ENCODE results near the gene RB1.

- no peak for TF ChIP-seq EP300 (IDR thresholded peaks at IDR 0.05)
- no peak for TF ChIP-seq CHD4 (IDR thresholded peaks at IDR 0.05; ENCODE audit: borderline replicate concordance)
- no peak for TF ChIP-seq CTCF (IDR thresholded peaks at IDR 0.05)
- TF ChIP-seq HDAC2 (IDR thresholded peaks at IDR 0.05) = no peak
- no peak for TF ChIP-seq FOXS1 (CRISPR knock-in tag; IDR thresholded peaks at IDR 0.05)
- no peak for TF ChIP-seq JUN (IDR thresholded peaks at IDR 0.05)
- TF ChIP-seq GATA3 (IDR thresholded peaks at IDR 0.05; ENCODE audit: borderline replicate concordance) = no peak
- TF ChIP-seq POLR2A (IDR thresholded peaks at IDR 0.05; ENCODE audit: low read length) = no peak
- TF ChIP-seq RAD21 (conservative IDR thresholded peaks at IDR 0.05 in 1 of 2, IDR thresholded peaks at IDR 0.05 in 1 of 2) = no peak
- no peak for TF ChIP-seq NR3C1 (IDR thresholded peaks at IDR 0.05)
- no peak for TF ChIP-seq ESRRA (IDR thresholded peaks at IDR 0.05; ENCODE audit: borderline replicate concordance, low read length)
- TF ChIP-seq SMC3 (IDR thresholded peaks at IDR 0.05) = no peak
- no peak for TF ChIP-seq REST (IDR thresholded peaks at IDR 0.05)
- TF ChIP-seq MAX (IDR thresholded peaks at IDR 0.05) = no peak
These were observed 225.2 kb downstream of the RB1 start for GRCh38 chr13:48528720-48529119.

Data from A549 (cell line).